ENCODE data around the gene ITPR1.

The ITPR1 gene

DNA sequence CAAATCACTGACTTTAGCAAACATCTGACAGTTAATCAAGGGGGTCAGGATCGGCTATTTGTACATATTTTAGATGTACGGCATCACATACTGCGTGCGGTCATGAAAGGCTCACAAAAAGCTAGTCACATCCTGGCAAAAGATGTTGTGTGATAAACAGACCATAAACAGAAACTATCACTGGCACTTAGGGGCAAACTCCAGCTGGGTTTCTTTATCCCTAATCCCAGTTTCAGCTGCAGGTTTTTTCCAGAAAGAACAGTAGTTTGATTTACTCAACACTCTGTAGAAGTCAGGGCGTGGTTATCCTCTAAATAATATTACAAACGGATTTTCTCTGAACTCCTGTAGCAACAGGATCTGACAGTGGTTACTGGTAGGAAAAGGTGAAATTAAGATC lies 373.7 kb downstream of the ITPR1 start:
- no peak for DNase-seq

- no peak for DNase-seq
These were observed 384.1 kb downstream of the ITPR1 start for GRCh38 chr3:4877173-4877787.

DNA sequence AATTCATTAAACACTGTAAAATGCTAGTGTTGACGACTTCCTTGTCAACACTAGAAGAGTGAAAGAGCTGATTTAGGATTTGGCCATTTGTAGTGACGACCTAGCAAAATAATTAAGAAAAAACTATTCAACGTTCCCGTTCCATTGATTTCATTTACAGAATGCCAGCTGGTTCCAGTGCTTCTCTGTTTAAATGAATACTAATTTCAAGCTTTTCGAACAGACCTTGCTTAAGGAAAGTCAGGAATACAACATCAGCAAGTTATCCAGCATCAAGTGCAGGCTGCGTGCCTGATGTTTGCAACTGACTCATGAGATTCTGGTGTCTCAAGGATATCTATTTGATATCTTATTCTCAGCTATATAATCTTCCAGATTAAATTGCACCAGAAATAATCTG lies 387.7 kb downstream of the ITPR1 start:
- DNase-seq = no peak

- no peak for DNase-seq
These were observed 389.4 kb downstream of the ITPR1 start for GRCh38 chr3:4882548-4882947.

DNA sequence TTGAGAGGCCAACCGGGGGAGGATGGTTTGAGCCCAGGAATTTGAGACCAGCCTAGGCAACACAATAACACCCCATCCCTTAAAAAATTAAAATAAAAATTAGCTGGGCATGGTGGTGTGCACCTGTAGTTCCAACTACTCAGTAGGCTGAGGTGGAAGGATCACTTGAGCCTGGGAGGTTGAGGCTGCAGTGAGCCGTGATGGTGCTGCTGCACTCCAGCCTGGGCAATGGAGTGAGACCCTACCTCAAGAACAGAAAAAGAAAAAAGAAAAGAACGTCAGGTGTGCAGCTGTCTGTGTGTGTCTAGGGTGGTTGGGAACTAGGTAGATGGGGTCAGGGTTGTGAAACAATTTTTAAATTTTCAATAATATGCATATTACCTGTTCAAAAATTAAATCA lies 389.9 kb downstream of the ITPR1 start:
- no peak for DNase-seq

- DNase-seq = no peak
These were observed 391.7 kb downstream of the ITPR1 start for GRCh38 chr3:4884888-4885287.

- no peak for DNase-seq
These were observed 392.2 kb downstream of the ITPR1 start for GRCh38 chr3:4885316-4885715.

DNA sequence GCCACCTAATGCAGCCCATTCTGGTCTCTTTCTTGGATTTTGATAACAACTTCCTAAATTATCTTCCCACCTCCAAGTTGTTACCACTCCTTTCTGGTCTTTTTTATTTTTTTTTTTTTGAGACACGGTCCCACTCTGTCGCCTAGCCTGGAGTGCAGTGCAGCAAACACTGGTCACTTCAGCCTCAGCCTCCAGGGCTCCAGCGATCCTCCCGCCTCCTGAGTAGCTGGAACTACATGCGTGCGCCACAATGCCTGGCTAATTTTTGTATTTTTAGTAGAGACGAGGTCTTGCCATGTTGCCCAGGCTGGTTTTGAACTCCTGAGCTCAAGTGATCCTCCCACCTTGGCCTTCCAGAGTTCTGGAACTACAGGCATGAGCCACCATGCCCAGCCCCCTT lies 393.3 kb downstream of the ITPR1 start:
- no peak for DNase-seq

- no peak for DNase-seq
These were observed 394.0 kb downstream of the ITPR1 start for GRCh38 chr3:4887177-4887576.

DNA sequence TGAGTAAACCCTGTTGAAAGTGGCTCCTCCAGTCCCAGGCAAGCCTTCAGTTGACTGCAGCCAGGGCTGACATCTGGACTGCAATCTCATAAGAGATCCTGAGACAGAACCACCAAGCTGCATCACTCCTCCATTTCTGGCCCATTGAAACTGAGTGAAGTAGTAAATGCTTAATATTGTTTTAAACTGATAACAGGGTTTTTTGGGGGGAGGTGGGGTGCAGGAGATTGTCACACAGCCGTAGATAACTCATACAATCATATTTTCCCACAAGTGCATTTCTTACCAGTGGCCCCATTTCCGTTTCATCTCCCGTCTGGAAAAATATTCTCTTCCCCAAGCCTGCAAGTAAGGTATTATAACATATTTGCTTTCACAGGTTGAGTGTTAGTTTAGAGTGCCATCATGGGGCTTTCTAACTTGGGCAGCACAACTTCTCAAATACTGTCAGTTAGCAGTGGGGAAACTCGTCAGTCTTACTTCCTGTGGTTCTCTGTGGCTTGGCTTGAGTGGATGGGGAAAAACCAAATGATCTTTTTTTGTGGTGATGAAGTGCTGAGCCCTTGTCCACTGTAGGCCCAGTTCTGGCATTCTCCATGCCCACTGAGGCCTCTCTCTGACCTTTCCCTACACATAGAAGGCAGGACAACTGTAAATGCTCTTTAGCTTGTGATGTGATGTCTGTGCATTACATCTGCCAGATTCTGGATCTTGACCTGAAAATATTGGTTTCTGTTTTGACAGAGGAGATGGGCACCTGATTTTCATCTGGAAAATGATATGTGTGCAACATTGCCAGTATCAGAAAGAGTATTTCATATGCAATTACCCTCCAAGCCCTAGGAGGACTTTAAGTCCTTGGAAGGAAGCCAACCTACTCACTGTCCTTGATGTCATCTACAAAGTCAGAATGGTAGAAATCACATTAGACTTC lies 396.0 kb downstream of the ITPR1 start:
- DNase-seq = peak; percentile 73 to 86 (median 77)

- DNase-seq = no peak
These were observed 396.7 kb downstream of the ITPR1 start for GRCh38 chr3:4889896-4890295.

DNA sequence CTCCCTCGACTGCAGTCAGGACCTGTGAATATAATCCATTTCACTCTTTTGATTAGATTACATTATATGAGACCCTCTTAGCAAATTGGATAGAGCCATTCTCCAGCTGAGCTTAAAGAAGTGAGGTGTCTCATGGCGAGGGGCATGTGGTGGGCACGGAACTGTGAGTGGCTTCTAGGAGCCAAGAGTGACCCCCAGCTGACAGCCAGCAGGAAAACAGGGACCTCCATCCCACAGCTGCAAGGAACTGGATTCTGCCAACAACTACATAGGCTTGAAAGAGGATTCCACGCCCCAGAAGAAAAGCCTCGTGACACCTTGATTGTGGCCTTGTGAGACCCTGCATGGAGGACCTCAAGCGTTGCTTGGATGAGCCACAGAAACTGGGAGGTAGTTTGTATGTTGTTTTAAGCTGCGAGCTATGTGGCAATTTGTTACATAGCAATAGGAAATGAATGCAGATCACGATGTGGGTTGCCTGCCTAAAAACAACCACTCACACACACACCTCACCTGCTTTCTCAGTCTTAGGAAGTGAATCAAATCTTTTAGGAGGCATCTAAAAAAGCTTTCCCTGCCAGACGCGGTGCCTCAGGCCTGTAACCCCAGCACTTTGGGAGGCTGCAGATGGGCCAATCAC lies 401.9 kb downstream of the ITPR1 start:
- no peak for DNase-seq

- peak in 1 of 3 donors; percentile 15 for DNase-seq
These were observed 402.7 kb downstream of the ITPR1 start for GRCh38 chr3:4895838-4896237.
